T-helper 2 cell treated with Interferon-gamma antibody and Interleukin-4, amounts not matched to agents 100 ng/mL and 5 ng/mL, for 36 hours (primary cell): ENCODE data around the gene EYA2. TPM values are rescaled to one million over a fixed set of nuclear protein-coding genes. Genes with fewer than 3 reads are reported as not detected.

Experiments
- intact Hi-C: fragments of 100-400 bp; cut with micrococcal nuclease; formaldehyde crosslinking; loops from one replicate; pipeline ENCODE4 v1.15.1; 2023
- total RNA-seq: library from RNA; stranded (reverse); gene quantifications from 2 replicates; pipeline ENCODE4 v1.2.3, GENCODE V29; 2022

EYA2 gene
- total RNA-seq, 1 donor from 2014 or later: 0.11 TPM

- intact Hi-C loops: no loop called here
Observed at GRCh38 chr20:47061549-47061948, 166.9 kb downstream of the EYA2 start.

DNA sequence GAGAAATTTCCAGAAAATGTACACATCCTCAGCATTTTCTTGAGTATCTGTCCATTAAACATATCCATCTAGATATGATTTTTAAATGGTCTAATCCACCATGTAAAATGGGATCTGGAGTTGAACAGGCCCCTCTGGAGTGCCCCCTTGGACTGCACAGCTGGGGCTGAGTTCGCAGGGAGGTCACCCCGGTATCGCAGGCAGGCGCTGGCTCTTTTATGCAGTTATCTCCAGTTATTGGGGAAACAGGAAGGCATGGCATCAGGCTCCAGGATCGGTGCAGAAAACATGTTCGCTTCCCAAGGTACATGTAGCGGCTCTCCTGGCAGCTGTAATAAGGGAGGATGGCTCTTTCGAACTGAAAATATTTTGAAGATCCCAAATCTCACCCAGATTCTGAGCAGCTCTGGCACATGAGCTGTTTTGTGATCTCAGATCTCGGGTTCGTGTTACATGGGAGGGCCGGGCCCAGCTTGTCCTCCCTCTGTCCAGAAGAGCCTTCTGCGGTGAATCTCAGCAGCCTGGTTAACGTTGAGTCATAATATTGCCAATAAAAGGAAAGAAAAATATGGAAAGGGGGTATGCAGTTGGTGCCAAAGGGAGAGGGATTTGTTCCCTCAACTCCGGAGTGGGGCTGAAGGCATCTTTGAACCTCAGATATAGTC, 167.7 kb downstream of the EYA2 start:
- intact Hi-C loops: no loop called here

GRCh38 chr20:47063407-47063806, 168.8 kb downstream of the EYA2 start:
- intact Hi-C loops: no loop called here

DNA sequence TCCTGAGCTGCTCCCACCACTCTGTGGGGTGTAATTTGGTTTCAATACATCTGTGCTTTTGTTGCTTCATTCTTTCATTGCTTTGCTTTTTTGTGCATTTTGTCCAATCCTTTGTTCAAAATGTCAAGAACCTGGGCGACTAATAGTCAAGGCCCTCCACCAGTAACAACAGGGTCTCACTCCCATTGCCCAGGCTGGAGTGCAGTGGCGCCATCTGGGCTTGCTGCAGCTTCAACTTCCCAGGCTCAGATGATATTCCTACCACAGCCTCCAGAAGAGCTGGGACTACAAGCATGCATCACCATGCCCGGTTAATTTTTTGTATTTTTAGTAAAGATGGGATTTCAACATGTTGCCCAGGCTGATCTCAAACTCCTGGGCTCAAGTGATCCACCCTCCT, 169.2 kb downstream of the EYA2 start:
- intact Hi-C loops: no loop called here

- intact Hi-C loops: no loop called here
Observed at GRCh38 chr20:47066484-47067270, 172.0 kb downstream of the EYA2 start.

DNA sequence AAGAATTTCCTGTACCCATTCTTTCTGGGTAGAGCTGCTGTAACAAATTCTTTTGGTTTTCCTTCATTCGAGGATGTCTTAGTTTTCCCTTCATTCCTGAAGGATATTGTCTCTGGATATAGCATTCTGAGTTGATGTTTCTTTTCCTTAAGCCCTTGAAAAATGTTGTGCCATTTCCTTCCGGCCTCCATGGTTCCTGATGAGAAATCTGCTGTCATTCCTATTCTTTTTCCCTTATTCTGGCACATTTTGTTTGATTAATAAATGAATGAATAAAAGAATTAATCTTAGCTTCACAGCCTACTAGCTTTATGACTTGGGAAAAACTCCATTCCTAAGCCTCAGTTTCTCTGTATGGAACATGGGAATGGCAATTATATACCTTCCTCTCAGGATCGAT, 173.1 kb downstream of the EYA2 start:
- intact Hi-C loops: no loop called here

GRCh38 chr20:47070176-47070575, 175.5 kb downstream of the EYA2 start:
- intact Hi-C loops: no loop called here

DNA sequence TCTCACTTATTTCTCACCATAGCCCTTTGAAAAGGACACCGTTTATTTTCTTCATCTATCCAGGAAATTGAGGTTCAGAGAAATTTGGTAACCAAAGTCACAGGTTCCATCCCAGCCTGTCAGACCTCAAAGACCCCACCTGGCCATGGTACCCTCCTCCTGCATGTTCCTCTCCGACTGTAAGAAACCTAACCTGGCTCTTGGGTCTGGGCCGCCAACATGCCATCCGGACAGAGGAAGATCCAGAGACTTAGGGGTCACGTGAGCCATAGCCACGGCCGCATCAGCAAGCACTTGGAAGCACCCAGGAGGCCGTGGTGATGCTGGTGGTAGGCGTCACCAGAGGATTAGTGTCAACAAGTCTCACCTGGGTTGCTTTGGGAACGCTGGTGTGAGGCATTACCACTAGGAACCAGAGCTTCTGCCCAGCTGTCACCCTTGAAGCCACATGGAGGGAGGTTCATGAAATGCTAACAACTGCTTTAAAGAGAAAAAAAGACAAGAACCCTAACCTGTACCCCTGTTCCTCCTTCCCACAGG, 177.1 kb downstream of the EYA2 start:
- intact Hi-C loops: no loop called here

DNA sequence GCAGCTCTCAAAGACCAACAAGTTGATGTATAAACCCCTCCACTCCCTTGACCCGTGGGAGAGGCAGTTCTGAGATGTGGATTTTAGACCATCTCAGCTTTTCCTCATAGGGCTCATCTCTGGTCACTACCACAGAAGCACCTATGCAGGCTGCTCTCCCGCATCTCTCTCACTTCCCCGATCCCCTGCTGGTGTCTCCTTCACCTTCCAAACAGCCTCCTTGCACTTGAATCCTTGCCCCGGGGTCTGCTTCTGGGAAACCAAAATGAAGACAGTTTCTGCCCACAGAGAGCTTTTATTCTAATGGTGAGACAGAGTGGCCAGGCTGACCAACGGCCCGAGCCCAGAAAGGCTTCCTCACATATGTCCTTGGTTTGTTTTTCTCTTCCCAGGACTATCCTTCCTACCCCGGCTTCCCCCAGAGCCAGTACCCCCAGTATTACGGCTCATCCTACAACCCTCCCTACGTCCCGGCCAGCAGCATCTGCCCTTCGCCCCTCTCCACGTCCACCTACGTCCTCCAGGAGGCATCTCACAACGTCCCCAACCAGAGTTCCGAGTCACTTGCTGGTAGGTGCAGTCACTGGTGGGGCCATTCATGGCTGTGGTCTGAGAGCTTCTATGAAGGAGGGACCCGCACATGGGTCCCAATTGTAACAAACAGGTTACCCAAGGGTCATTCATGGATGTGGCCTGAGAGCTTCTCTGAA, 179.3 kb downstream of the EYA2 start:
- intact Hi-C loops: no loop called here

DNA sequence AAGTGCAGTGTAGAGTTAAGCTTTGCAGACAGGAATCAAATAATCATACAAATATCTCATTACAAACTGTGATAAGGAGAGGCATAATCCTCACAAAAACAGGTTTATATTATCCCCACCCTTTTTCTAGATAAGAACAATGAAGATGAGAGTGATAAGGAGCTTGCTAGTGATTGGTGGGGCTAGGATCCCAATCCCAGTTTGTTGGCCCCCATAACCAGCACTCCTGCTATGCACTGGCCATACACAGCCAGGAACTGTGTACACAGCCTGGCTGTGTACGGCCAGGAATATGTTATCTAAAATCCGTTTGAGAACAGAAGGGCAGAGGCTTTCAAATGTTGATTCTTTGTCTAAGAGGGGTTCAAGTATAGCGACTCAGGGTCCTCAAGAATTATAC, 180.6 kb downstream of the EYA2 start:
- intact Hi-C loops: no loop called here

GRCh38 chr20:47079047-47079446, 184.4 kb downstream of the EYA2 start:
- intact Hi-C loops: no loop called here

DNA sequence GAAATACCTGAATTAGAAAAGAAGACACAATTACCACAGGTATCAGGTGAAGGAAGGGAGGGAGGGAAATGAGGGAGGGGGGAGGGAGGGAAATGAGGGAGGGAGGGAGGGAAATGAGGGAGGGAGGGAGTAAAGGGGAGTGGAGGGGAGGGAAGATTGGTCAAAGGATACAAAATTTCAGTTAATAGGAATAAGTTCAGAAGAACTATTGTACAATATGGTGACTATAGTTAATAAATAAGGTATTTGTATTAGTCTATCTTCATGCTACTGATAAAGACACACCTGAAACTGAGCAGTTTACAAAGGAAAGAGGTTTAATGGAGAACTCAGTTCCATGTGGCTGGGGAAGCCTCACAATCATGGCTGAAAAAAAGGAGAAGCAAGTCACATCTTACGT, 185.7 kb downstream of the EYA2 start:
- intact Hi-C loops: no loop called here

DNA sequence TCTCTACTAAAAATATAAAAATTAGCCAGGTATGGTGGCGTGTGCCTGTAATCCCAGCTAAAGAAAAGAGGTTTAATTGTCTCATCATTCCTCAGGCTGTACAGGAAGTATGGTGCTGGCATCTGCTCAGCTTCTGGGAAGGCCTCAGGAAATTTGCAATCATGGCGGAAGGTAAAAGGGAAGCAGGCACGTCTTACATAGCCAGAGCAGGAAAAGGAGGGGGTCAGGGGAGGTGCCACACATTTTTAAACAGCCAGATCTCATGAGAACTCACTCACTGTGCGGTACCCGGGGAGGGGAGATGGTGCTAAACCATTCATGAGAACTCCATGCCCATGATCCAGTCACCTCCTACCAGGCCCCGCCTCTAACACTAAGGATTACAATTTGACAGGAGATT, 191.7 kb downstream of the EYA2 start:
- intact Hi-C loops: no loop called here

DNA sequence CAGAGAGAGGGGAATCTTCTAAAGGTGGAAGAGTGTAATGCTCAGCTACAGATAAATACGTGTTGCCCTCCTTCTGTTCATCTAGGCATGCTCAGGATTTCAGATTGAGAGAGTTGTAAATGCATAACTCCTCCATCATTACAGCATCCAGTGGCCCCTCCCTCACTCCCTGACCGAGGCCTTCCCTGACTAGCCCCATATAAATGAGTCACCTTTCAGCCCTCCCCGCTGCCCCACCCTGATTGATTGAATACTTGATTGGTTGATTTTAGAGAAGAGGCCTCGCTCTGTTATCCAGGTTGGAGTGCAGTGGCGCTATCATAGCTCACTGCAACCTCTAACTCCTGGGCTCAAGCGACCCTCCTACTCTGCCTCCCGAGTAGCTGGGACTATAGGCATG, 193.7 kb downstream of the EYA2 start:
- intact Hi-C loops: no loop called here

DNA sequence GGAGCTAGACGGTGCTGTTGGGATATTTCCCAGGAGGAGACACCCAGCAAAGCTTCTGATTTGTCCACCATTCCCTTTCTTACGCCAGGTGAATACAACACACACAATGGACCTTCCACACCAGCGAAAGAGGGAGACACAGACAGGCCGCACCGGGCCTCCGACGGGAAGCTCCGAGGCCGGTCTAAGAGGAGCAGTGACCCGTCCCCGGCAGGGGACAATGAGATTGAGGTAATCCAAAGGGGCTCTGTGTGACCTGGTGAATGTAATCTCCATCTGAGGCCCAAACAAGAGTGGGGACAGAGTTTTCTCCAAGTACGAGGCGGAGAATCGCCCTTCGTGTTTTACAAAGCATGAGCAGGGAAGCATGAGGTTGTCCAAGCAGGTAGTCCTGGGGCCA, 194.5 kb downstream of the EYA2 start:
- intact Hi-C loops: no loop called here

DNA sequence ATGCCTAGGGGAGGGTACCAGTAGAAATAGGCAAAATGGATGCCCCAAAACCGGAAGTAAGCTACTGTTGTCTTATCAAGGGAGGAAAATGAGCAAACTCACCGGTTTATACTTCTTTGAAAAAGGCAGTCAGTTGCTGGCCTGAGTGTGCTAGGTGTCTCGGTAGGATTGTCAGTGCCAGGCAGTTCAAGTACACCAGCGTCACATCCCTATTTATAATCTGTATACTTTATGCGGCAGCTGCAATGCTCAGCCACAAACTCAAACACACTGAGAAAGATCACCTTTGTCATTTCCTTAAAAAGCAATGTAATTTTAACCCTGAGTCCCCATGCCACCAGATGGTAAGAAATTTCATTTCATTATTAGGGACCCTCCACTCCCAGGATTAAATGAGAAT, 196.2 kb downstream of the EYA2 start:
- intact Hi-C loops: no loop called here

- intact Hi-C loops: no loop called here
Observed at GRCh38 chr20:47093320-47093966, 198.8 kb downstream of the EYA2 start.

DNA sequence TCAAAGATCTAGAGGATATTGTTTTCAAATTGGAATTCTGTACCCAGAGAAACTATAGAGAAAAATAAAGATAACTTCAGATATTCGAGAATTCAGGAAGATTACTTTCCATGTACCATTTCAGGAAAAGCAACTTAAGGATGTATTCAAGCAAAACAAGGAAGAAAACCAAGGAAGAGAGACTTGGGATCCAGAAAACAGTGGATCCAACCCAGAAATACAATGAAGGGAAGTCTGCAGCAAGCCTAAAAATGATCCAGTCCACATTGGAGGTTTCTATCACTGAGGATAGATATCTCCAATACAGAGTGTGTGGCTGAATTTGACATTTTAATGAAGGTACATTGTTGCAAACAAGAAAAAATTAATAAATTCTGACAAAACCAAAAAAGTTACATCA, 201.0 kb downstream of the EYA2 start:
- intact Hi-C loops: no loop called here

GRCh38 chr20:47097691-47098622, 203.3 kb downstream of the EYA2 start:
- intact Hi-C loops: no loop called here

DNA sequence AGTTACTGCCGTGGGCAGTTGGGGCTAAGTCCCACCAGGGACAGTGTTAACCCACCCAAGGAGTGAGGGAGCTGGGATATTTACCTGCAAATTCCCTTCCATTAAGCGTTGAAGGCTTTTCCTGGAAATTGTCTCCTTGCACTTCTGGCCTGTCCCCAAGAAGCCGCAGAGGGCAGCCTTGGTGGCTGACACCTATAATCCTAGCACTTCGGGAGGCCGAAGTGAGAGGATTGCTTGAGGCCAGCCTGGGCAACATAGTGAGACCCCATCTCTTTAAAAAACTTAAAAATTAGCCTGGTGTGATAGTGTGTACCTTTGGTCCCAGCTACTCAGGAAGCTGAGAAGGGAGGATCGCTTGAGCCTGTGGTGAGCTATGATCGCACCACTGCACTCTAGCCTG, 204.4 kb downstream of the EYA2 start:
- intact Hi-C loops: no loop called here
